ENCODE results near the gene RTP2.

Gene RTP2

GRCh38 chr3:187702507-187703033 lies at the start of gene RTP2:
TSS of gene RTP2 (minus strand) at chr3:187702557. CDS start at chr3:187702128, 429 bp downstream.
- no peak for DNase-seq

GRCh38 chr3:187750513-187751123 lies 48.3 kb upstream of the RTP2 start:
- DNase-seq = no peak

- peak in 2 of 3 donors; percentile 22 to 37 for DNase-seq
Measured at GRCh38 chr3:187750006-187750512, 47.7 kb upstream of the RTP2 start.

GRCh38 chr3:187748050-187748481 lies 45.7 kb upstream of the RTP2 start:
- peak; percentile 89 to 92 (median 91) for DNase-seq

- no peak for DNase-seq
Measured at GRCh38 chr3:187747506-187747905, 45.1 kb upstream of the RTP2 start.

GRCh38 chr3:187746442-187747281 lies 44.3 kb upstream of the RTP2 start:
- peak; percentile 73 to 91 (median 81) for DNase-seq

GRCh38 chr3:187746059-187746441 lies 43.7 kb upstream of the RTP2 start:
- peak; percentile 39 to 54 (median 51) for DNase-seq

- peak; percentile 96 to 98 (median 97) for DNase-seq
Measured at GRCh38 chr3:187745201-187746058, 43.1 kb upstream of the RTP2 start, which contains the start of gene BCL6. TSS of gene BCL6 (minus strand) at chr3:187745468. CDS start at chr3:187733693, 11,775 bp downstream.

GRCh38 chr3:187744169-187745151 lies 42.1 kb upstream of the RTP2 start:
- DNase-seq = peak; percentile 54 to 68 (median 63)

- peak; percentile 84 to 92 (median 86) for DNase-seq
Measured at GRCh38 chr3:187743195-187744141, 41.1 kb upstream of the RTP2 start.

GRCh38 chr3:187742351-187743171 lies 40.2 kb upstream of the RTP2 start:
- DNase-seq = peak; percentile 32 to 51 (median 46)

GRCh38 chr3:187741403-187742350 lies 39.3 kb upstream of the RTP2 start:
- DNase-seq = peak; percentile 92 to 94 (median 93)

GRCh38 chr3:187740421-187741399 lies 38.4 kb upstream of the RTP2 start:
- DNase-seq = peak; percentile 71 to 83 (median 71)

- DNase-seq = peak; percentile 94 to 95 (median 95)
Measured at GRCh38 chr3:187739561-187740332, 37.4 kb upstream of the RTP2 start.

GRCh38 chr3:187739094-187739560 lies 36.8 kb upstream of the RTP2 start:
- peak in 2 of 3 donors; percentile 26 to 37 for DNase-seq
